ENCODE data around the gene GOLGA8M. TPM values are rescaled to one million over a fixed set of nuclear protein-coding genes. Genes with fewer than 3 reads are reported as not detected.
A peak's percentile ranks its signal among the peaks of the same experiment; 100 is the strongest.
"Not testable (repeated sequence)": the region's sequence is repeated elsewhere in the genome, so short reads cannot be mapped to it uniquely, and the experiment has no call there.

The GOLGA8M gene, protein sequence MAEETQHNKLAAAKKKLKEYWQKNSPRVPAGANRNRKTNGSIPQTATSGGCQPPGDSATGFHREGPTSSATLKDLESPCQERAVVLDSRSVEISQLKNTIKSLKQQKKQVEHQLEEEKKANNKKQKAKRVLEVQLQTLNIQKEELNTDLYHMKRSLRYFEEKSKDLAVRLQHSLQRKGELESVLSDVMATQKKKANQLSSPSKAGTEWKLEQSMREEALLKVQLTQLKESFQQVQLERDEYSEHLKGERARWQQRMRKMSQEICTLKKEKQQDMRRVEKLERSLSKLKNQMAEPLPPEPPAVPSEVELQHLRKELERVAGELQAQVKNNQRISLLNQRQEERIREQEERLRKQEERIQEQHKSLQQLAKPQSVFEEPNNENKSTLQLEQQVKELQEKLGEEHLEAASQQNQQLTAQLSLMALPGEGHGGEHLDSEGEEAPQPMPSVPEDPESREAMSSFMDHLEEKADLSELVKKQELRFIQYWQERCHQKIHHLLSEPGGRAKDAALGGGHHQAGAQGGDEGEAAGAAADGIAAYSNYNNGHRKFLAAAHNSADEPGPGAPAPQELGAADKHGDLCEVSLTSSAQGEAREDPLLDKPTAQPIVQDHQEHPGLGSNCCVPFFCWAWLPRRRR
- 1.1 TPM for total RNA-seq

DNA sequence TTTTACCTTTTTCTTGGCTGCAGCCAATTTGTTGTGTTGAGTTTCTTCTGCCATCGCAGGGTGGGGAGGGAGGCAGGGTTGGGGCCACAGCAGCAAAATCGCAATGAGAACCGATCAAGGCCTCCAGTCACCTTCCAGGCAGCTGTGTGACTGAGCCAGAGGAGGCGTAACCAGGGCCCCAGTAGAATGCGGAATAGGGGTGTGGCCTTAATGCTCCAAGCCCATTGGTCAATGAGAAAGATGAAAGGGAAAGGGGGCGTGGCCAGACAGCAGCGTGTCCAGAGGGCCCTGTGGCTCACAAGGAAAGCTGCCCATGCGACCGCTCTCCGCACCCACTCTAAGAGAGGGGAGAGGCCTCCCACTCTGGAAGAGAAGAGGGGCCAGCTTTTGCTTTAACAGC, at the start of gene GOLGA8M:
TSS of gene GOLGA8M (minus strand) at position 152 of the 400 bp plus-strand sequence. CDS start at position 54, 98 bp downstream.
- not testable (repeated sequence) for DNase-seq (ENCODE audit: low read depth in 2 of 3, low spot score in 2 of 3)

GRCh38 chr15:28742890-28743289, 30.7 kb upstream of the GOLGA8M start:
- not testable (repeated sequence) for DNase-seq (ENCODE audit: low read depth in 2 of 3, low spot score in 2 of 3)

DNA sequence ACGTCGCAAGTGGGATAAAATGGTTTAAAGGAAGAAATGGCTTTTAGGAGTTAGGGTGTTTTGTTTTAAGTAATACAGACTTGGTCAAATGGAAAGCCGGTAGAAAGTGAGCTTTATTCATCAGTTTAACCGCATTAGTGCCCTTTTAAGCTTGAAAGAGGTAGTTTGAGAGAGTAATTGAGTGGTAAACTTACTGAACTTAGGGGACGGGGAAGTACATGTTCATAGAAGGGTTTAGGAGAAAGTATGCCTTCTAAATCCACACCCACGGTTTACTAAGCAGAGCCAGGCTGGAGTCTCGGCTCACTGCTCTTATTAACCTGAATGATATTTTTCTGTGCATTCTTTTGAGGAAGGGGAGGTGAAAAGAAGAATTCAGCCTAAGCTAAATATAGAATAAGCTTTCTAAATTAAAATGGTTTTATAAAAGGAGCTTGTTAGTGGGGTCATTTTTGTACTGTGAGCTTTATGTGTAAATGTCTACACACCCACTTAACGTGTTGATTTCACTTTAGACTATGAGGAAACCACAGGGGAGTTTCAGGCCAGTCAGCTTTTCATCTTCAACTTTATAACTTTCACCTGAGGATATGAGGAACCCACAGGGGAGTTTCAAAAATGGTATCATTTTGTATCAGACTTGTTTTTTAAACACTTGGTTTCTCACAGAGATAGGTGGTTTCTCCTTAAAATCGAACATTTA, 26.5 kb upstream of the GOLGA8M start:
- DNase-seq (ENCODE audit: low read depth in 2 of 3, low spot score in 2 of 3) = peak in 2 of 3 donors; percentile 1 to 4

GRCh38 chr15:28738200-28738561, 26.0 kb upstream of the GOLGA8M start:
- not testable (repeated sequence) for DNase-seq (ENCODE audit: low read depth in 2 of 3, low spot score in 2 of 3)

DNA sequence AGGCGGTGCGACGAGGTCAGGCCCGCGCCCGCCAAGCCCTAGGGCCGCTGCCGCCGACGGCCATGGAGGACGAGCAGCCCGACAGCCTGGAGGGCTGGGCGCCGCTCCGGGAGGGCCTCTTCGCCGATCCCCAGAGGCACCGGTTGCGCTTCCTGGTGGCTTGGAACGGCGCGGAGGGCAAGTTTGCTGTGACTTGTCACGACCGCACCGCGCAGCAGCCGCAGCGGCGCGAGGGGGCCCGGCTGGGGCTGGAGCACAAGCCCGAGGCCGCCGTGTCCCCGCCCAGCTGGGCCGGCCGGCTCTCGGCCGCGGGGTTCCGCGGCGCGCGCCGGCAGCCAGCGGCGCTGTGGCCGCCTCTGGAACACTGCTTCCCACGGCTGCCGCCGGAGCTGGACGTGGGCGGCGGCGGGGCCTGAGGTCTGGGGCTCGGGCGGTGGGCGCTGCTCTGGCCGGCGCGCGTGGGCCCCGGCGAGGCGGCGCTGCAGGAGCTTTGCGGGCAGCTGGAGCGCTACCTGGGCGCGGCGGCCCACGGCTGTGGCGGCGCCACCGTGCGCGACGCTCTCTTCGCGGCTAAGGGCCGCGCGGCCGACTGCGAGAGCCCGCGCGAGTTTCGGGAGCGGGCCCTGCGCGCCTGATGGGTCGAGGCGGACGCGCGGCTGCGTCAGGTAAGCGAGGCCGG, 25.4 kb upstream of the GOLGA8M start:
- DNase-seq (ENCODE audit: low read depth in 2 of 3, low spot score in 2 of 3) = peak; percentile 18 to 39 (median 39)

DNA sequence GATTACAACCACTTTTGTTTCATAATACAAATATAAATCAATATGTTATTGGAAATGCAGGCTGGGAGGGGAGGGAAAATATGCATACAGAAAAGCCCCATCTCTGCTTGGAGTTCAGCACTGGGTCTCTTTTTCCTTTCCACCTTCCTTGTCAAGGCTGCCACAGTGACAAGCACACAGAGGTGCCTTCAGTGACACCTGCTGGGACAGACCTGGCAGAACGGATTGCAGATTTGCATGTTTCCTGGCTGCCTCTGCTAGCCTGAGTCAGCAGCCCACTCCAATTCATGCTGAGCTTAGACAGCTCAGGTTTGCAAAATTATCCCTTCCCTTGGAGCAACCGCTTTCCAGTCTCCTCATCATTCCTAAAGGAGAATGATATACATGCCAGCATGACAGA, 15.8 kb upstream of the GOLGA8M start:
- DNase-seq (ENCODE audit: low read depth in 2 of 3, low spot score in 2 of 3) = peak in 2 of 3 donors; percentile 42 to 46

DNA sequence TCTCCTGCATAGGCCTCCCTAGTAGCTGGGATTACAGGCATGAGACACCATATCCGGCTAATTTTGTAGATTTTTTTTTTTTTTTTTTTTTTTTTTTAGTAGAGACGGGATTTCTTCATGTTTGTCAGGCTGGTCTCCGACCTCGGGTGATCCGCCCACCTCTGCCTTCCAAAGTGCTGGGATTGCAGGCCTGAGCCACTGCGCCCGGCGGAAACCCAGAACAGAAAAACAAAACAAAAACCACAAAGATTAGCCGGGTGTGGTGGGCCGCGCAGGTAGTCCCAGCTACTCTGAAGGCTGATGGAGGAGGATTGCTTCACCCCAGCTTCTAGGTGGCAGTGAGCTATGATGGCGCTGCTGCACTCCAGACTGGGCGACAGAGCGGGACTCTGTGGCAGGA, 14.8 kb upstream of the GOLGA8M start:
- not testable (repeated sequence) for DNase-seq (ENCODE audit: low read depth in 2 of 3, low spot score in 2 of 3)

DNA sequence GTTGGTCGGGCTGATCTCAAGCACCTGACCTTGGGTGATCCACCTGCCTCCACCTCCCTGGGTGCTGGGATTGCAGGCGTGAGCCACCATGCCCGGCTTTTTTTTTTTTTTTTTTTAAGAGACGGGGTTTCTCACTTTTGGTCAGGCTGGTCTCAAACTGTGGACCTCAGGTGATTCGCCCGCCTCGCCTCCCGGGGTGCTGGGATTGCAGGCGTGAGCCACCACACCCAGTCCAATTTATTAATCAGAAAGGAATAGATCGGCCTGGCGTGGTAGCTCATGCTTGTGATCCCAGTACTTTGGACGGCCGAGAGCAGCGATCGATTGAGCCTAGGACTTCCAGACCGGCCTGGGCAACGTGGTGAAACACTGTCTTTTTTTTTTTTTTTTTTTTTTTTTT, 13.9 kb upstream of the GOLGA8M start:
- DNase-seq (ENCODE audit: low read depth in 2 of 3, low spot score in 2 of 3) = no peak

- DNase-seq (ENCODE audit: low read depth in 2 of 3, low spot score in 2 of 3) = no peak
These were observed 13.3 kb upstream of the GOLGA8M start for GRCh38 chr15:28725556-28725955.

- not testable (repeated sequence) for DNase-seq (ENCODE audit: low read depth in 2 of 3, low spot score in 2 of 3)
These were observed 11.8 kb upstream of the GOLGA8M start for GRCh38 chr15:28723986-28724385.

- DNase-seq (ENCODE audit: low read depth in 2 of 3, low spot score in 2 of 3) = not testable (repeated sequence)
These were observed 7.4 kb upstream of the GOLGA8M start for GRCh38 chr15:28719626-28720025.

GRCh38 chr15:28718576-28718975, 6.4 kb upstream of the GOLGA8M start:
- not testable (repeated sequence) for DNase-seq (ENCODE audit: low read depth in 2 of 3, low spot score in 2 of 3)

DNA sequence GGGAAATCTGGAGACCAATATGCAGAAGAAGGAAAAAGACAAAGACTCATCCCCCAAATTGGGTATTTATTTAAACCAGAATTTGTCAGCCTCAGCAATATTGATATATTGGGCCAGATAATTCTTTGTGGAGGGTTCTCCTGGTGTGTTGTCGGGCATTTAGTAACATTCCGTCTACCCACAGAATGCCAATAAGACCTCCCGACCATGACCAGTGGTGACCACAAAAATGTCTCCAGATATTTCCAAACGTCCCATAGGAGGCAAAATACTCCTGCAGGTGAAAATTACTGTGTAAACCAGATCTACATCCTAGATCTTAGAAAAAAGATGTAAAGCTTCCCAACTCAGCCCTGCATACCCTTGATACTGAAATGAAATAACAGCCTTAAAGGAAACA, 2.0 kb upstream of the GOLGA8M start:
- not testable (repeated sequence) for DNase-seq (ENCODE audit: low read depth in 2 of 3, low spot score in 2 of 3)

GRCh38 chr15:28703927-28704326, 8.3 kb downstream of the GOLGA8M start:
- DNase-seq (ENCODE audit: low read depth in 2 of 3, low spot score in 2 of 3) = not testable (repeated sequence)

DNA sequence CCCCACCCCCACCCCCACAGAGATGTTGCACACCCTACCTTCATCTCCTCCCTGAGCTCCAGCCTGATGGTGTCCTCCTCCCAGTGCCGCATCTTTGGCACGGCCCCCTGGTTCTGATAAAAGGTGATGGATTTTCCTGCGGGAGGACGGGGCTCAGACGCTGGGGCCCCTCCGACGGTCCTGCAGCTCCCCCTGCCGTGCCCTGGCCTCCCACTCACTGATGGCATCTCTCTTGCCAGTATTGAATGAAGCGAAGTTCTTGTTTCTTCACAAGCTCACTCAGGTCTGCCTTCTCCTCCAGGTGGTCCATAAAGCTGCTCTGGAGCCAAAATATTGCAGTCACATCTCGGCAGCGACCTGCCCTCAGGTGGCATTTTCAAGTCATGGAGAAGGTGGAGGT, 9.8 kb downstream of the GOLGA8M start:
- DNase-seq (ENCODE audit: low read depth in 2 of 3, low spot score in 2 of 3) = not testable (repeated sequence)

DNA sequence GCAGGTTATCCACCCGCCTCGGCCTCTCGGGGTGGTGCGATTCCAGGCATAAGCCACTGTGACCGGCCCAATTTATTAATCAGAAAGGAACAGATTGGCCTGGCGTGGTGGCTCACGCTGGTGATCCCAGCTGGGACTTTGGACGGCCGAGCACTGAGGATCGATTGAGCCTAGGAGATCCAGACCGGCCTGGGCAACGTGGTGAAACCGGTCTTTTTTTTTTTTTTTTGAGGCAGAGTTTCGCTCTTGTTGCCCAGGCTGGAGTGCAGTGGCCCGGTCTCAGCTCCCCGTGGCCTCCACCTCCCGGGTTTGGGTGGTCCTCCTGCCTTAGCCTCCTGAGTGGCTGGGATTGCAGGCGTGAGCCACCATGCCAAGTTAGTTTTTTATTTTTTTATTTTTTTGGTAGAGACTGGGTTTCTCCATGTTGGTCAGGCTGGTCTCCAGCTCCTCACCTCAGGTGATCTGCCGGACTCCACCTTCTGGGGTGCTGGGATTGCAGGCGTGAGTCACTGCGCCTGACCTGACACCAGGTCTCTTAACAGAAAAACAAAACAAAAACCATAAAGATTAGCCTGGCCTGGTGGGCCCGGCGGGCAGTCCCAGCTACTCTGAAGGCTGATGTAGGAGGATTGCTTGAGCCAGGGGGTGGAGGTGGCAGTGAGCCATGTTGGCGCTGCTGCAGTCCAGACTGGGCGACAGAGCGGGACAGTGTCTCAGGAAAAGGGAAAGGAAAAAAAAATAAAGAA, 18.0 kb downstream of the GOLGA8M start:
- DNase-seq (ENCODE audit: low read depth in 2 of 3, low spot score in 2 of 3) = not testable (repeated sequence)

GRCh38 chr15:28693021-28693420, 19.2 kb downstream of the GOLGA8M start:
- DNase-seq (ENCODE audit: low read depth in 2 of 3, low spot score in 2 of 3) = not testable (repeated sequence)

- DNase-seq (ENCODE audit: low read depth in 2 of 3, low spot score in 2 of 3) = not testable (repeated sequence)
These were observed 38.7 kb downstream of the GOLGA8M start for GRCh38 chr15:28673533-28673932.

- DNase-seq (ENCODE audit: low read depth in 2 of 3, low spot score in 2 of 3) = not testable (repeated sequence)
These were observed 40.1 kb downstream of the GOLGA8M start for GRCh38 chr15:28672122-28672521.

DNA sequence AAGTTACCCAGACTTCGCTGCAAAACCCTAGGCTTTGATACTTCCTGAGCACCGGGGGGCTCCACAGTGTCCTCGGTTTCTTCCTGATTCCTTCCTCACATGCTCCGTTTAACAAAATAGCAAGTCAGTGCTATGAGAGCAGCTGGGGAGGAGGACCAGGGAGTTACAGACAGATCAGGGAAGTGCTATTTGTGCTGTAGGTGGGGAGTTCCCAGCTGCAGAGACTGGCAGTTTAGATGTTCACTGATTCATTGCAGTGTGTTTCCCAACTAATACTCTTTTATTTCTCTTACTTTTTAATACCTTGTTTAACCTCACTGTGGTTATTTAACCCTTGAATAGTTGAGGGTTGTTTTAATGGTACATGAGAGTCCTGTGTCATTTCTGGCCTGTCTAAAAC, 45.8 kb downstream of the GOLGA8M start:
- not testable (repeated sequence) for DNase-seq (ENCODE audit: low read depth in 2 of 3, low spot score in 2 of 3)

Measured in hematopoietic multipotent progenitor cell (in vitro differentiated cells).